GM18498 (cell line): ENCODE data around the gene ATP2B1.

Experiments
- ATAC-seq: cut with Tn5 transposase; IDR thresholded peaks from one replicate; pipeline ENCODE4 v1.9.1; 2021; ENCODE audit warnings: mild to moderate bottlenecking, moderate library complexity; ENCODE audit not compliant: unreplicated experiment

The ATP2B1 gene

GRCh38 chr12:89694542-89694941, 14.1 kb downstream of the ATP2B1 start:
- ATAC-seq = no peak

GRCh38 chr12:89693639-89694202, 14.9 kb downstream of the ATP2B1 start:
- ATAC-seq = no peak

- ATAC-seq = no peak
Measured at GRCh38 chr12:89692439-89692838, 16.2 kb downstream of the ATP2B1 start.

- ATAC-seq = no peak
Measured at GRCh38 chr12:89691659-89692058, 17.0 kb downstream of the ATP2B1 start.

- ATAC-seq = no peak
Measured at GRCh38 chr12:89690925-89691324, 17.7 kb downstream of the ATP2B1 start.

- no peak for ATAC-seq
Measured at GRCh38 chr12:89689306-89689705, 19.3 kb downstream of the ATP2B1 start.

- ATAC-seq = no peak
Measured at GRCh38 chr12:89686311-89686710, 22.3 kb downstream of the ATP2B1 start.

DNA sequence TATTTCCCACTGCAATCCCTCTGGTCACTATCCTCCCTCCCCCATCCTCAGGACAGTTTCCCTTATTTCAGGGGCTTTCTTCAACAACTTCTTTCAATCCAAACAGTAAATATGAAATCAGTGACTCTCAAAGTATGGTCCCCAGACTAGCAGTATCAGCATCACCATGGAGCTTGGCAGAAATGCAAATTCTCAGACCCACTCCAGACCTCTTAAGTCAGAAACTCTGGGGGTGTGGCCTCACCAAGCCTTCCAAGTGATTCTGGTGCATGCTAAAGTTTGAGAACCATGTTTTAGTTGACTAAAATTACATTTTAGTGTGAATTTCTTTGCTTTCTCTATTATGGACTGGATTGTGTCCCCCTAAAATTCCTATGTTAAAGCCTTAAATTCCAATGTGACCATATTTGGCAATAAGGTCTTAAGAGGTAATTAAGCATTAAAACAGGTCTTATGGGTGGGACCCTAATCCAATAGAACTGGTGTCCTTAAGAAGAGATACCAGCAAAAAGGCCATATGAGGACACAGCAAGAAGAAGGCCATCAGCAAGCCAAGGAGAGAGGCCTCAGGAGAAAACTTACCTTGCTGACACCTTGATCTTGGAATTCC, 23.2 kb downstream of the ATP2B1 start:
- no peak for ATAC-seq

DNA sequence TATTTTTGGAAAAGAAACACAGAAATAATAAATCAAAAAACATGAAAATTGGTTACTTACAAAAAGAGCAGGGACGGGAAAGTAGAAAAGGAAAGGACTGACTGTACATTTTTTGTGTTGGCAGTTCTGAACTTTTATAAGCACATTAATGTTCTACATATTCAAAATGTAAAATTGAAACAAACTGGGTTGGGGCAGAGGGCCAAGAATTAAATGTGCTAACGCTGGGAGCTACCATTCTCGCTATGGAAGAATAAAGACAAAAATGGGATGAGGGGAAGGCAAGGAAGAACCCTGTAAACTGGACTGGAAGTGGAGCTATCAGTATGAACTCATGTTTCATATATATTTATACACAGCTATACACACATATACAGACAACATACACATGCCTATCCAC, 24.5 kb downstream of the ATP2B1 start:
- no peak for ATAC-seq

DNA sequence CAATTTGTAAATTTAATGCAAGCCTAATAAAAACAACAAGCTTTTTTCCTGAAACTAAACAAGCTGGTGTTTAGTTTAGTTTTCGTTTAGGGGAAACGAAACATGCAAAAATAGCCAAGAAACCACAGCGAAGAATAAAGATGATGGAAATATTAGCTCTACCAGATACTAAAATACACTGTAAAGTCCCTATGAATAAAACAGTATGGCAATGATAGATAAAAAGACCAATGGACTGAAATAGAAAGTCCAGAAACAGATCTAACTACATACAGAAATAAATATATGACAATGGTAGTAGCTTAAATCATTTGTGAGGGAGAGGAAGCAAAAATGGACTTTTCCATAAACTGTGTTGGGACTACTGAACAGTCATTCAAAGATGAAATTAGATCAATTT, 26.4 kb downstream of the ATP2B1 start:
- ATAC-seq = no peak

- ATAC-seq = no peak
Measured at GRCh38 chr12:89680409-89680808, 28.2 kb downstream of the ATP2B1 start.

DNA sequence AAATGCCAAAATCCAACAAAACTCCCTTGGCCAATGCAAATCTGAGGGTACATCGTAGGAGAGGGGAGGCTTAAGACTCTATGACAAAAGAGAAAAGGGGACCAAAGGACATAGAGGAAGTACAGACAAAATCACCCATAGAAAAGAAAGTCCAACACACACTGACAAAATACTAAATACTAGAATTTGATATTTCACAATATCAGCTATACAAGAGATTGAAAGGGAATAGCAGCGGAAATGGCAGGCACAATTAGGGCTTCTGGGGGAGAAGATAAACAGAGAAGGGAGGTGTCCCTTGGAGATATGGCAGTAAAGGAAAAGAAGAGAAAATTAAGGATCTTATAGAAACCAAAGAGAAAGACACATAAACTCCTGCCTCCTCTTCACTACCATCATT, 29.0 kb downstream of the ATP2B1 start:
- ATAC-seq = no peak

DNA sequence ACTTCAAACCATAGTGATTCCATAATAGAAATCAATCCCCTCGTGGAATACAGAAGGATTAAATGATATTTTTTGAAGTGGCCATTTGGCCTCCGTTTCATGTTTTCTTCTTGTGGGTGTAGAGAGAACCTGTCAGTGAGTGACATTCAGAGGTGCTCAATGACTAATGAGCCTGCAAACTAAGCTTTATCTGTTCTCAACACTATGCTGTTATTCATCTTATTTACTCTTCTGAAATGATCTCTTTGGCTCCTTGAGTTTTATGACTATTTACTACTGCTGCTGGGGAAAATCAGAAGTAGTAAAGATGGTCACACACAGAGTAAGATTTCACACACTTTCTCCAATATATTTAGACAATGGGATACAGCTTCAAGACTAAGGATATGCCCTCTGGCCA, 30.4 kb downstream of the ATP2B1 start:
- no peak for ATAC-seq

DNA sequence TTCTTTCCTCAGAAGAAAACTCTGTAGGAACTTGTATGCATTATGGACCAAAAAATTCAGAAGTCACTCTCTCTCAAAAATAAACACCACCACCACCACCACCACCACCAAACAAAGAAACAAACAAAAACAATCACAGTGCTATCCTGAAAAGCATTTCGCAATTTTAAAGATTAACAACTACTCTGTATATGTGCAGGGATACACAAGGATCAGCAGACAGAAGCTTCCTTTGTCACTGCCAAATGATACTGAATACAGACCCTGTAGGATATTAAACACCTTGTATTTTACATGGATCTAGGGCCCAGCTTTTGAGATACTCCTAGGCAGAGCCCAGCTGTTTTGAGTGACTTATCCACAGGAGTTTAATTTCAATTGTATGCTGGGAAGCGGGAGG, 31.7 kb downstream of the ATP2B1 start:
- no peak for ATAC-seq

DNA sequence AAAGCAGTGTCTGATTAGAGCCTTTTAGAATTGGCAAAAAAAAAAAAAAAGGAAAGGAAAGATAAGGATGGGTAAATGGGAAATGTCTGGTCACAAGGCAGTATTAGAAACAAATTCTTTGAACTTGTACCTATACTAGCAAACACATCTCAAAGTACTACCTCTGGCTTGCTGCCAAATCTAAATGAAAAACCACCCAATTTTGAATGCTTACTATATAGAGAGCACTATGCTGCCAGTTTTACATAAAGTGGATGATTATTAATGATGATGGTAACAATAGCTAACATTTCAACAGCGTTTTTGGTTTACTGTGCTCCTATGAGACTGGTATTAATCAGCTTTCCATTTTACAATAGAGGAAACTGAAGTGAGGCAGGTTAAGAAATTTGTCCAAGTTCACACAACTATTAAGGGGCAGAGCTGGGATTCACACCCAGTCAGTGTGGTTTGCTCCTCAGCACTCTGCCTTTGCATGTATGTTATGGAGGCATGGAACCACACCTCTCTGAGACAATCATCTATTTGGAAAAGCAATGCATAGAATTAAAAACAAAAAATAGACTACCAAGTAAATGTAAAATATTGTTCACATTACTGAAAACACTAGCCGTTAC, 34.2 kb downstream of the ATP2B1 start:
- no peak for ATAC-seq

DNA sequence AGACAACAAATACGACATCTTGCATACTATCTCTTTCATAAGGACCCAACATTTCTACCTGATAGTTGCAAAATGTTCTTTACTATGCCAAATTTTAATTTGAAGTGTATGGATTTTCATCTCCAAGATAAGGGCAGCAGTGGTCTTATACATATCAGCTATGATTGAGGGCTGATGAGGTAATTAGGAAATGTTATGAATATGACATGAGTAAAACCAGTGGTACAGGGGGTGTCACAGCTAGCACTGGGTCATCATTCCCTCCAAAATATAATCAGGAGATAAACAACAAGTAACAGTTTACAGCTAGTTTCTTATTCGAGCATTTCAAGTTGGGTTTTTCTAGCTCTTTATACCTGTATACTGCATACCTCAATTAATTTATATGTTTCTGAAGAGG, 35.0 kb downstream of the ATP2B1 start:
- no peak for ATAC-seq

DNA sequence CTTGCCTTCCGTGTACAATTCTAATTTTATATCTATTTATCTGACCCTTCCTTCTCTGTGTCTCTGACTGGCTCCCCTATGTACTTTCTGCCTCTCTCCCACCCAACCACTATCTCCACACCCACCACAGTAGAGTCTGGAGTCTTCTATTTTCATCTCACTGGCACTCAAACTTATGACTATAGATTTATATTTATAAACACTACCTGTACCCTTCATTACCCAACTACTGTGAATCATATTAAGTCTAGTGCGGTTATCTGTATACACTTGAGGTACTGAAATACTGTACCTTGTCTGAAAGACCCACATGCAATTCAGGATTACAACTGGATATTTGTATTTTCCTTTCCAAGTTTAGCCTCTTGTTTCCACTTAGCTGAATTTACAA, 36.1 kb downstream of the ATP2B1 start:
- peak; percentile 3 for ATAC-seq

DNA sequence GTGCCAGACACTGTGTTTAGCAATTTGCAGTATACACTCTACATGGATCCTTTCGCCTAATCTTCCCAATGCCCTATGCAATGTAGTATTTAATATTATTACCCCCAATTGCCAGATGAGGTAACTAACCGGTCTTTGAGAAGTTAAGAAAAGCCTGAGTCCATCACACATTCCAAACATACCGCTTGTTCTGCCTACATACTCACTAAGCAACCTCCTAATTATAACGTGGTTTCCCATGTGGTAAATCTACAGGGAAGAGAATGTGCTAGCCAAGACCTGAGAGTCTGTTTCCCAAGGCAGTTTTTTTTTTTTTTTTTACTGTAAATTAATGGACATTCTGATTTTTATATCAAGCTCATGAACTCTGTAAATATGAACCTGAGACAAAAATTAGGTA, 37.2 kb downstream of the ATP2B1 start:
- peak; percentile 0 for ATAC-seq

- ATAC-seq = no peak
Measured at GRCh38 chr12:89669197-89669596, 39.4 kb downstream of the ATP2B1 start.

- no peak for ATAC-seq
Measured at GRCh38 chr12:89665556-89665955, 43.1 kb downstream of the ATP2B1 start.

DNA sequence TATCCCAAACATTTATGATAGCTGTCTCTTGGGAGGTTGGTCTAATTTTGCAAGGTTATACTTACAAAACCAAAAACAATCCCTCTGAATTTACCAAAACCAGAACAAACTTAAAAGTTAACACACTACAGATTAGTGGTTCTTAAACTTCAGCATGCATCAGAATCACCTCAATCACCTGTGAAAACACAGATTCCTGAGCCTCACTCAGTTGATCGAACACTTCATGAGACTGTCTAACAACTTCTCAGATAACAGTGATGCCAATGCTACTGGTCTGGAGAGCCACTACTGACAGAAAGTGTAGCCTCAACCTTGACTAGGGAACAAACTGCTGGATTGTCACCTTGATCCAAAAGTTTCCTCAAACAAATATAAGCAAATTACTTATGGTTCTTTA, 44.2 kb downstream of the ATP2B1 start:
- ATAC-seq = no peak

DNA sequence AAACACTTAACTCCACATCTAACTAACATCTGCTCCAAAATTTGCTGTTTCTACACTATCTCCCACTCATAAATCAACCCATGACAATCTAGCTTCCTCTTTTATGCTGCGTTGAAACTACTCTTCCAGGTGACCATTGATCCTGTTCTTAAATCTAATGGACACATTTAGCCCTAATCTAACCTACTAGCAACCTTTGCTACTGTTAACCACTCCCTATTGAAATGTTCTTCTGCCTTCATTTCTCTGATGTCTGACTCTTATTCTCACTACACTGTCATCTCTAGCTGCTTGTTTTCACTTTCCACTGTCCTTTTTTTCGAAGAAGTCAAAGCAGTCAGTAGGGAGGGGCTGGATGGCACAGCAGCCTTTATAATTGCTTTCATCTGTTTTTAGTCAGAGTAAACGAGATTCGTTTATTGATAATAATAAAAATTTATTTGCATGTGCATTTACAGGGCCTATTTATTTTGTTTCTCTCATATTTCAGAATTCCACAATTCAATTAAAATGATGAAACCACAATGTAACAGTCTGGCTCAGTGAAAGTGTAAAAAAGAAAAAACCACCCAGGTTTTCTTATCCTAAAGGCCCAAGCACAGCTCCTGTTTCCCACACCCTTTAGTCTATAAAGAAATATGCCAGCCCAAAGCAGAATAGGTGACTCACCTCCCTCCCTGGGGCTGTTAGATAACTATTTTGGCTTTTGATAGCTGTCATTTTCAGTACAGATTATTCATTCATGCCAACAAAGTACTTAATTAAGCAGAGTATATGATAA, 44.9 kb downstream of the ATP2B1 start:
- ATAC-seq = peak; percentile 81
